Islet of Langerhans (tissue), 1 donor: ENCODE data around the gene FGF14.

ENCODE experiments used
- FAIRE-seq: peaks from one replicate; lab custom pipeline; 2011; peaks lifted over from hg19 to GRCh38; lab: Jason Lieb, UNC

Gene FGF14

DNA sequence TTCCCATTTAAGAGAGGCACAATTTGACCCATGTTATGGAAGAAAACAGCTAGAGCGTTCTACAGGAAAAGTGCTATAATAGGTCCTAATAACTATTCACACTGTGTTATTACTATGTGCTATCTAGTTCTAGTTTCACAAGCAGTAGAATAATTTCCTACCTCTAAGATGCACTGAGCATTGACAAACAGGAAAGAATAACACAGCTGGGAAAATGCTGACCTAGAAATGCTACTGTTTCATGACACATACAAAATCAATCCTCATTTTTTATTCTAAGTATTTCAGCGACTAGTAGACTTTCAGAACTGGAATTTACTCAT lies 689.9 kb downstream of the FGF14 start:
- no peak for FAIRE-seq

DNA sequence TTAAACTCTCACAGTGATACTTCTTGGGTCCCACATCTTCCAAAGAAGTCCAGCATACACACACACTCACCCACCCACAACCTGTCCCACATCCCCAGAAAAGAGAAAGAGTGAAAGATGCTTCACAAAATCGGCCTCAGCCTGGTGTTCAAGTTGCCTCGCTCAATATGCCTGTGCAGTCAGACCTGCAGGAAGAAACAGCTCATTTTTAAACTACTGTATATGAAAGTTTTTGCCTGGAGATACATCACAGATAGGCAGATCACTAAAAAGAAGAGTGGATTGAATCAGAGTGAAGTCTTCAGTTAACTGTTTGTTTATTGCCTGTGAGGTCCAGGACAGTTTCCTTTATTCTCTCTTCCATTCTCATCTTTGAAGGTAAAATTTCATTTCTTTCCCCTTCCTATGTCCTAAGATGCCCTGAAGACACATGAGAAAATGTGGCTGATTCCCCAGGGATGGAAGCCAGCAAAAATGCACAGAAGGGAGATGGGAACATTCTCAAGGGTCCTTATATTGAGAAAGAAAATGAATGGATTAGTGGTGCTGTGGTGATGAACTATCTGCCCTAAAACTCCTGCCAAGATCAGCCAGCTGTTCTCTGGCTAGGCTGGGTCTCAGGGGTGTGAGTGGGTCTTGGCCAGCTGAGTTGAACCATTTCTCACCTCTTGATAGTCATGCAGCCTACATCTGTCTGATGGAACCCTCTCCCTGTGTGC lies 690.4 kb downstream of the FGF14 start:
- no peak for FAIRE-seq

DNA sequence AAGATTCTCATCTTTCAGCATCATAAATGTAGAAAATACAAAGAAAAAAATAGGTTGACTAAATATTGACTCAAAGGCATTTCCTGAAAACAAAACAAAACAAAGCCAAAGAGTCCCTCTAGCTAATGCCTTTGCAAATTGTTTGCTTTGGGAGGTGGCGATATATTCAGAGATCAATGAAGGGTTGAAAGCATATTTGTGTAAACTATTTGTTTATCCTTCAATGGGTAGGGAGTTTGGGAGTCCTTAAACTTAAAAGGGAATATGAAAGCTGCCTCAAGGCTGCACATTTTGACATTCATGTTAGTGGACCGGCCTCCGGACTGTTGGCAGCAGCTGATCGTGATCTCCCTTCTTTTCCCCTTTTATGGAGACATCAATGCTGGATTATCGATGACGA lies 691.9 kb downstream of the FGF14 start:
- no peak for FAIRE-seq

DNA sequence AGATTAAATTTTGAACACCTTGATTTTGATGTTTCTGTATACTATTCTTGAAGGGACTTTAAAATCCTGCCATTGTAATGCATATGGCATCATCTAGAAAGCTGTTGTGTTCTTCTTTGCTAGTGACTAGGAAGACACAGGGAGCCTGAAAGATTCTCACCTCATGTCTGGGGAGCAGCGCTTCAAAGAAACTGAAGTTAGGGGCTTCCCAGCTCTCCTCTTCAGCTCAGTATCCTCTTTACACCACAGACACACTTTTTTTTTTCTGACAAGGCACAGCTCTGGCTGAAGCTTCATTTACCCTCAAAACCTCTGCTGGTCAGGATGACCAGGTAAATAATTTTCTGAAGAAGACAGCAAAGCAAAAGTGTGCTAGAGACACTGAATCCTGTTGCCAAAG lies 693.7 kb downstream of the FGF14 start:
- FAIRE-seq: no peak

DNA sequence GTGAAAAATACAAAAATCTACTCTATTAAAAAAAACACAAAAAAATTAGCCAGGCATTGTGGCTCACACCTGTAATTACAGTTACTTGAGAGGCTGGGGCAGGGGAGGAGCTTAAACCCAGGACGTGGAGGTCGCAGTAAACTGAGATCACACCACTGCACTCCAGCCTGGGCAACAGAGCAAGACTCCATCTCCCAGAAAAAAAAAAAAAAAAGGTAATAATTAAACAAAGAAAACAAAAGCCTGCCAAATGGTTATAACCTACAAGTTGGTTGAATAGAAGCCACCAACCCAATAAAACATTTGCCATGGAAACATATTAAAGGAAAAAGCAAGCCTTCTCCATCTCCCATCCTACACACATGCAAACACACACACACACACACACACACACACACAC lies 694.2 kb downstream of the FGF14 start:
- no peak for FAIRE-seq

DNA sequence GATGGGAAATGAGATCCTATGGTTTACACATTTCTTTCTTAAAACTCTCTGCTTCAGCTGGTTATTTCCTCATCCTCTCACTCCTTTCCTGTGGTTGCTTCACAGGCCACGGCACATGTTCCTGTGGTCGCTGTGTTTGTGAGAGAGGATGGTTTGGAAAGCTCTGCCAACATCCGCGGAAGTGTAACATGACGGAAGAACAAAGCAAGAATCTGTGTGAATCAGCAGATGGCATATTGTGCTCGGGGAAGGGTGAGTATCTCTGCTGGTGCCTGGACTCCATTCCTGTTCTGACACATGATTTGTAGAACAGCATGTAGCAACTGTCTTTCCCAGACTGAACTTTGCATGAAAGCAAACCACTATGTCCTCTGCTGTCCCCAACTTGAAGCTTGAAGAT lies 695.2 kb downstream of the FGF14 start:
- no peak for FAIRE-seq

DNA sequence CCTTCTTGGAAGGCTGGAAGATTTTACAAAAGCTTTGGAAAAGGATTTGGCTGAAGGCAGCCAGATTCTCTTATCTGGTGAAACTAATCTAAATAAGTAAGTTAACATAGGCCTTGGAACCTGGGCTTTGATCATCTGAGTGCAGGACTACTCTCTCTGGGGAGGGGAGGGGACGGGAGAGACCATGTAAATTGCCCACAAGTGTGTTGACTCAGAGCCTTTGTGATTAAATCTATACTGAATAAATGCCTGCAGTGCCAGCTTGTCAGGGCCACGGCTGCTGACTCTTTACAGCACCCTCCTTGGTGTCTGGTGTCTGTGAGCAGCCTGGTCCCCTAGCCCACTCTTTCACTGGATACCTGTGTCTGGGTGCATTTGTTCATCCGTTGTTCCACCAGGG lies 698.0 kb downstream of the FGF14 start:
- FAIRE-seq: no peak

DNA sequence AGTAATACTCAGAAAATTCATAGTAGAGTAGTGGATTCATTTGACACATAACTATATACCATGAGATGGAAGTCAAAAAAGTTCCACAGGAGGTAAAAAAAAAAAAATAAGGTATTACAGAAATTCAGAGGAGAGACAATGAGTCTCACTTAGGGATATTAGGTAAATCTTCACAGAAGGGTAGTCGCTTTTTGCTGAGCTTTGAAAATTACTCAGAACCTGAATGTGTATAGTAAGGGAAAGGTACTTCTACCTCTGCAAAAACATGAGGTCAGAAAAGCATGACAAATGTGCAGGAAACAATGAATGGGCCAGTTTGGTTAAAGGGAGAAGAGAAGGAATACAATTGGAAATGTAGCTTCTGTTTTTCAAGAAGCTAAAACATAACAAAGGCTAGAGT lies 698.8 kb downstream of the FGF14 start:
- FAIRE-seq: no peak

DNA sequence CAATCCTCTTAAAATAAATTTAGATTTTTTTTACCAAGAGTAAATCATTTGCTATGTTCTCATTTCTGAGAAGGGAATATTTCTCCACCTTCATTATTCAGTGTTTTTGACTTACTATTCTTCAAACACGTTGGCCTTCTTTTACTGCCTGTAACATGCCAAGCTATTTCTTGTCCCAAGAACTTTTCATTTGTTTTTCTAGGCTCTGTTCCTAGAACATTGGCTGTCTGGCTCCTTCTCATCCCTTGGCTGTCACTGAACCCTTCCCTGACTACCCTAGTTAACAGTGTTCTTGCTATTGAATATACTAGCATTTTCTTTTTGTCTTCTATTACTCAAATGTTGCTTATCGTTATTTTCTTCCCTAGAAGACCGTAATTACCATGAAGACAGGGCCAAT lies 701.2 kb downstream of the FGF14 start:
- no peak for FAIRE-seq

DNA sequence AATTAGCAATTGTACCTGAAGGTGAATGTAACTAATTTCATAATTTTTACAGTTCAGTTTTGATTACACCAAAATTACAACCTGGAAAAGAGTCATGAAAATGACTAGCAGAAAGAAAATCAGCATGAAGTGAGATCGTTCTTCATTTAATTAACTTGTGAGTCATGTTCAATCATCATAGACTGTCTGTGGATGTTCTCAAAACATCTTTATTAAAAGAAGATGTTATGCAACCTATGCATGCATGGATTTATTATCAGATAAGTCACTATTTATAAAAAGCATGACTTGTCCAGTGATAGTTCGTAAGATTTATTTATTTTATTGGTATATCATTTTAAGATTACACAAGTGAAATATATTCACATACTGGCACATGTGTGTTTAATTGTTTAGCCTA lies 703.4 kb downstream of the FGF14 start:
- FAIRE-seq: no peak

DNA sequence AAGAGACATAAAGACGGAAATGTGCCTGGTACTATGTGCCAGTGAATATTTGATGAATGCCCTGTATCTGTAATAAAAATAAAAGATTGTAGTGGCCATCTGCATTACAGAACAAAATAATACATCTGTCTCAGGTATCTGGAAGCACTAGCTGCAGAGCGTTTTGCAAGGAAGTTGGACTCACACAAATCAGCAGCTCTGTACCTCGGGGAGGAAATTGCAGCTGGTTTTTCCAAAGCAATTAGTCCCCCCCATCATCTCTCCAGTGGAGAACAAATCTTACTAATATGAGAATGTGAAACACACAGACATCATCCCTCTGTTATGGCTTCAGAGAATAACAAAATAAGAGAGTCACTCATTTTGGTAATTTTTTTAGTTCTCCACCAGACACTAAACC lies 704.1 kb downstream of the FGF14 start:
- no peak for FAIRE-seq

DNA sequence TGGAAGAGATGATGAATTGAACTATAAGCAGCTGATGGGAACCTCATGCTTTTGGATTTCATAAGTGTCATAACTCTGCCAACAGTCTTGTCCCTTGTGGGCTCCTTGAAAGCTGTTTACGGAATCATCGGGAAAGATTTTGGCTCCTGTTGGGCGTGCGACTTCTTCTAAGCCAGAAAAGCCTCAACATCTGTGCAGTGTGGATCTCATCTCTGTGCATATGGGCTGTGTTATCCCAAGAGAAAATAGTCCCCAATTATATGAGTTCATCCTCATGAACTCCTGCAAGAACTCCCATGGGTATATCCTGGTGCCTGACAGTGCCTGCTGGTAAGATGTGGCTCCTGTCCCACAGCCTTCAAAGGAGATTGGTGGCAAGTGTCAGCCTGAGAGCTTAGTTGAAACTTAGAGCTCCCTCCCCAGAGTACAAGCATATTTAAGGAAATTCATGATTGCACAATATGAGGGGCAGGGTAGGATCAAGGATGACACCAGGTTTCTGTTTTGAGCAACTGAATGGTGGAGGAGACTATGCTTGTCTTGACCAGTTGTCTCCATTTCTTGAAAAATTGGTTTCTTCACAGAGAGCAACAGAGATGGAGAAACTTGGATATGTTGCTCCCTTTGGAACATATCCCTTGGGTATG lies 705.9 kb downstream of the FGF14 start:
- FAIRE-seq: no peak

DNA sequence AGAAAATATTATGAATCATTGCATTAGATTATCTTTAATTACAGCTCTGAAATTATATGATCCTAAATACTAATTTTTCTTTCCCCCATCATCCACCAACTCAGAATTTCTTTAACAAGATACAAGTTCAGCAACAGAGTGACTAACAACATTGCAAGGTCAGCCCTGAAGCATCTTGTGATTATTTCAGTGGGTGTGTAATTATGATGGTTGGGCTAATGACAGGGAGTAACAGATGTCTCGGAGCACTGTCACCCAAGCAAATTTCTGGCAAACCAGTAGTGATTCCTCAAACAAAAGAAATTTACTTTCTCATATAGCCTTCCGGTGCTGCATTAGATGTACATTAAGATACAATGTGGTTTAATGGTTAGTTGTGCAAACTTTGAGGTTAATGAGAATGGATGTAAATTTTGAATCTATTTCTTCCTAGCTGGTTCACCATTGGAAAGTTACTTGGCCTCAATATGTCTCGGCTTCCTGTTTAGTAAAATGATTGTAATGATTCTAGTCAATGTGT lies 710.4 kb downstream of the FGF14 start:
- no peak for FAIRE-seq

DNA sequence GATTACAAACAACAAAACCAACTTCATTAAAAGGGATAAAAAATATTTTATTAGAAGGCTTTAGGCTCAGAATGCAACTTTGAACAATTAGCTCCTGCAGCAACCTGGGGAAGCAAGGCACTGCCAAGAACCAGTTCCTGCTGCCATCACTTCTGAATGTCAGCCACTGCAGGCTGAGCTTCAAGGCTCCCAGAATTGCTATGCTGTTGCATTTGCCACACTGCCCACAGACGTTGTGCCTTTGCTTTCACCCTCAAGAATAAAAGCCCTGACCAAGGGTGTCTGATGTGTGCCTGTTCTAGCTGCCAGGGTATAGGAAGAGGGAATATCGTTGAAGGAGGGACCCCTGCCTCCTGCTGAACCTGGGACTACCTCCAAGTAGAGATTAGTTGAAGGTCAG lies 711.0 kb downstream of the FGF14 start:
- no peak for FAIRE-seq

DNA sequence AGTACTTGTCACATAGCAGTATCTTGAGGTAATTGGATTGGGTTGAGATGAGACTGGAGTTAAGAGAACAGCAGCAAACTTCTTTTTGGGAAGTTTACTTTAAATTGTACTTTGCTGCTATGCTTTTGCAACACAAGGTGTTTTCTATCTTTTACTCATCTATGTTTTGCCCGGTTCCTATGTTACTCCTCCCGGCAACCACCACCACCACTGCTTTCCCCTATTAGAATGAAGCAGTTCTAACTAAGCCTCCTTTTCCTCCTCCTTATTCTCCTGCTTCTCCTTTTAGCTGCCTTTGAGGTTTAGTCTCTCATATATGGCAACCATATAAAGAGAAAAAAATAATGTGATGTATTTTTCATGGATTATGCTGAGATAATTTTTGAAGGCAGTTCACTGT lies 715.8 kb downstream of the FGF14 start:
- FAIRE-seq: no peak

DNA sequence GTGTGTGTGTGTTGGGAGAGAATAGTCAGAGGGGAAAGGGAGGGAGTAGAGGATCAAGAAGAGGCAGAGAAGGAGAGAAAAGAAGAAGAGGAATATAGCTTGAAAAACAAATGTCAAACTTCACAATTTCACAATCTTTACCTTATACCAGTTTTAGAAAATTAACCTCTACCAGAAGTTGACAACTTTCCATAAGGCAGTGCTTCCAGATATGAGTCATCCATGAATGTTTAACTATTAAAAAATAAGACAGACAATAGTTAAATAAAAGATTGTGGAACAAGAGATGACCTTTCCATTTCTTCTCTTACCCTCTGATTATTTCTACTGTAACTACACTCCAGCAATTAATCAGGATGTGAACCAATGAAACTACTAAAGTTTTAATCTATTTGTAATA lies 720.0 kb downstream of the FGF14 start:
- FAIRE-seq: no peak

DNA sequence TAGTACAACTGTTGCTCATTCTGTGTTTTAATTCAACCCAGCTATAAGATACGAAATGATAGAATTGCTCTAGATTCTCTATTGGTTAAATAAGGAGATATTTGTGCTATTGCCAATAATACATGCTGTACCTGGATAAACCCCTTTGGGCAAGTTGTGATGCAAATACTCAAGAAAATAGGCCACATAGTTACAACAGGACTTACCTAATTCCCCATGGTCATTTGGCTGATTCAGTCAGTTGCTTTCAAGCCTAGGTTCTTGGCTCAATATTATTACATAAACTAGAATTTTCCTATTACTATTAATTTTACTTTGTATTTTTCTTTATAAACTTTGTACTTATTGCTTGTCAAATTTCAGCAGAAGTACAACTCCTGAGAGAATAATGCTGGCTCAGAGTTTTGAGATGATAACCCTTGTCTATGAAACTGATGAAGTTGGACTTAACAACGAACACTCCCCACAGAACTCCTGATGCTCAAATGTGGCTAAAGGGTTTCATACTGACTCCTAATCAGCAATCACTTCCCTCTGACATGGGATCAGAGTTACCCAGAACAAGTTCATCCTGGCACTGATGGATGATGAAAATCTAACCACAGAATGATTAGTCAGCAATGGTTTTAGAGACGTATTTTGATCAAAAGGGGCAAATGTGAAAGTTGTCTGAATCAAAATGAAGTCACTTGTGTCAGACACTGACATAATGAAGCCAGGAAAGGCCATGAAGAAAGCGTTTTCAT lies 728.3 kb downstream of the FGF14 start:
- no peak for FAIRE-seq

DNA sequence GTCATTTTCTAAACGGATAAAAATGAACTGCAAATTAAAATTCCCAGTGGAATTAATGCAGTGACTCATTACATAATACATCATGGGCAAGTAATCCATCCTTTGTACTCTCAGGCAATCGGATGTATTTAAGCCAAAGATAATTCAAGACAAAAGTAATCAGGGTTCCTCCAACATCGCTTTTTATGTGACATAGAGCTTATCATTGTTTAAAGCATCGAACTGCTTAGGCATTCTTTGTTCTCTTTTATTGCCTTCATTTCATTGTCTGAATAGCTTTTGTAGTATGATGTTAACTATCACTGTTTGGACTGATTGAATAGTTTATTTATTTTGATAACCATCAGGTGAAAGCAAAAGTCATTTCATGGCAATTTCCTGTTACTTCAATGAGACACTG lies 740.0 kb downstream of the FGF14 start:
- no peak for FAIRE-seq
